HepG2 (cell line): Measurements from ENCODE around the gene ACP5. TPM values are rescaled to one million over a fixed set of nuclear protein-coding genes. Genes with fewer than 3 reads are reported as not detected.

Experiments
- ATF7 ChIP-seq, 2 experiments: fragments of 450-650 bp in 1 of 2; sonication (generic) in 1 of 2; formaldehyde crosslinking in 1 of 2; IDR thresholded peaks; 2 replicates each; pipeline versions ENCODE4 v1.4.0 to v1.6.1; 2016 to 2020; ENCODE audit warnings: antibody characterized with exemption in 1 of 2, mild to moderate bottlenecking in 1 of 2, missing genetic modification reagents in 1 of 2
- CBX1 ChIP-seq: IDR thresholded peaks from one replicate; pipeline ENCODE4 v1.6.1; 2016; ENCODE audit warnings: antibody characterized with exemption, low read depth
- MAFF ChIP-seq: IDR thresholded peaks from 2 replicates; pipeline ENCODE4 v1.6.1; 2011; ENCODE audit warnings: low read depth, low read length, improper control_type of control experiment
- MED8 ChIP-seq: sonication (generic); formaldehyde crosslinking; IDR thresholded peaks from 2 replicates; pipeline ENCODE4 v1.8.1; 2023; ENCODE audit warnings: mild to moderate bottlenecking, missing genetic modification reagents; ENCODE audit not compliant: insufficient replicate concordance
- NBN ChIP-seq: fragments of 450-650 bp; conservative IDR thresholded peaks from 2 replicates; pipeline ENCODE4 v1.6.1; 2017
- NR2F1 ChIP-seq, 2 experiments: fragments of 450-650 bp in 1 of 2; formaldehyde crosslinking in 1 of 2; IDR thresholded peaks; 2 replicates each; pipeline versions ENCODE4 v1.5.0 to v1.6.1; 2016 to 2020; ENCODE audit warnings: mild to moderate bottlenecking in 1 of 2, missing compliant biosample characterization in 1 of 2, missing genetic modification reagents in 1 of 2, moderate library complexity in 1 of 2
- RFX5 ChIP-seq: IDR thresholded peaks from 2 replicates; pipeline ENCODE4 v1.6.1; 2011; ENCODE audit warnings: low read depth, low read length, improper control_type of control experiment
- TARDBP ChIP-seq: sonication (generic); formaldehyde crosslinking; IDR thresholded peaks from 2 replicates; pipeline ENCODE4 v1.8.0; 2022; ENCODE audit warnings: mild to moderate bottlenecking, missing genetic modification reagents
- TBP ChIP-seq: sonication (generic); formaldehyde crosslinking; IDR thresholded peaks from 2 replicates; pipeline ENCODE4 v1.5.0; 2020; ENCODE audit warnings: missing genetic modification reagents
- YEATS2 ChIP-seq: sonication (generic); formaldehyde crosslinking; IDR thresholded peaks from 2 replicates; pipeline ENCODE4 v1.4.0; 2020; ENCODE audit warnings: missing genetic modification reagents, borderline replicate concordance
- ZNF143 ChIP-seq: sonication (generic); formaldehyde crosslinking; IDR thresholded peaks from 2 replicates; pipeline ENCODE4 v1.4.0; 2020; ENCODE audit warnings: missing genetic modification reagents
- ZNF563 ChIP-seq: sonication (generic); formaldehyde crosslinking; IDR thresholded peaks from 2 replicates; pipeline ENCODE4 v1.8.0; 2022; ENCODE audit warnings: mild to moderate bottlenecking, moderate library complexity, missing genetic modification reagents
- ZNF75D ChIP-seq: sonication (generic); formaldehyde crosslinking; IDR thresholded peaks from 2 replicates; pipeline ENCODE4 v1.8.1; 2023; ENCODE audit warnings: missing genetic modification reagents, mild to moderate bottlenecking, borderline replicate concordance
- polyA plus RNA-seq, 8 experiments: library from polyadenylated mRNA; depleted of rRNA in 3 of 8; stranded (reverse) in 7 of 8; unstranded in 1 of 8; fragments of >200 nt; fragmentation: Illumina TruSeq in 4 of 8; extraction: Trizol in 4 of 8; gene quantifications; 2 replicates each; pipeline versions ENCODE4 v1.2.1 to v1.2.3, GENCODE V29; 2011 to 2016; ENCODE audit warnings: low read depth in 4 of 8, missing spikeins in 1 of 8, mixed read lengths in 1 of 8; ENCODE audit not compliant: insufficient read depth in 1 of 8
- total RNA-seq, 5 experiments: library from RNA; depleted of rRNA; stranded (reverse); fragments of >200 nt; fragmentation: Illumina TruSeq; extraction: Trizol; gene quantifications; 2 replicates each; pipeline ENCODE4 v1.2.3, GENCODE V29; 2016; ENCODE audit warnings: low read depth in 1 of 5
- TF ChIP-seq, protein P1 (sequence below): sonication (generic); formaldehyde crosslinking; IDR thresholded peaks from 2 replicates; pipeline ENCODE4 v1.5.0; 2020; ENCODE audit warnings: missing genetic modification reagents
- TF ChIP-seq, protein P2 (sequence below): sonication (generic); formaldehyde crosslinking; IDR thresholded peaks from 2 replicates; pipeline ENCODE4 v1.5.0; 2020; ENCODE audit warnings: mild to moderate bottlenecking, missing genetic modification reagents, borderline replicate concordance
- TF ChIP-seq, protein P3 (sequence below): sonication (generic); formaldehyde crosslinking; IDR thresholded peaks from 2 replicates; pipeline ENCODE4 v1.9.0; 2021; ENCODE audit warnings: missing genetic modification reagents, borderline replicate concordance
- TF ChIP-seq, protein P4 (sequence below): fragments of 450-650 bp; IDR thresholded peaks from 2 replicates; pipeline ENCODE4 v1.6.1; 2016
- TF ChIP-seq, protein P5 (sequence below): sonication (generic); formaldehyde crosslinking; IDR thresholded peaks from 2 replicates; pipeline ENCODE4 v1.8.1; 2022; ENCODE audit warnings: mild to moderate bottlenecking, missing genetic modification reagents

Gene ACP5
- total and polyA plus RNA-seq, 2 of the 13 experiments (the other 11 are each of a cell fraction or from before 2014, with no cell fraction given) = 1.3 to 6.7 TPM

DNA sequence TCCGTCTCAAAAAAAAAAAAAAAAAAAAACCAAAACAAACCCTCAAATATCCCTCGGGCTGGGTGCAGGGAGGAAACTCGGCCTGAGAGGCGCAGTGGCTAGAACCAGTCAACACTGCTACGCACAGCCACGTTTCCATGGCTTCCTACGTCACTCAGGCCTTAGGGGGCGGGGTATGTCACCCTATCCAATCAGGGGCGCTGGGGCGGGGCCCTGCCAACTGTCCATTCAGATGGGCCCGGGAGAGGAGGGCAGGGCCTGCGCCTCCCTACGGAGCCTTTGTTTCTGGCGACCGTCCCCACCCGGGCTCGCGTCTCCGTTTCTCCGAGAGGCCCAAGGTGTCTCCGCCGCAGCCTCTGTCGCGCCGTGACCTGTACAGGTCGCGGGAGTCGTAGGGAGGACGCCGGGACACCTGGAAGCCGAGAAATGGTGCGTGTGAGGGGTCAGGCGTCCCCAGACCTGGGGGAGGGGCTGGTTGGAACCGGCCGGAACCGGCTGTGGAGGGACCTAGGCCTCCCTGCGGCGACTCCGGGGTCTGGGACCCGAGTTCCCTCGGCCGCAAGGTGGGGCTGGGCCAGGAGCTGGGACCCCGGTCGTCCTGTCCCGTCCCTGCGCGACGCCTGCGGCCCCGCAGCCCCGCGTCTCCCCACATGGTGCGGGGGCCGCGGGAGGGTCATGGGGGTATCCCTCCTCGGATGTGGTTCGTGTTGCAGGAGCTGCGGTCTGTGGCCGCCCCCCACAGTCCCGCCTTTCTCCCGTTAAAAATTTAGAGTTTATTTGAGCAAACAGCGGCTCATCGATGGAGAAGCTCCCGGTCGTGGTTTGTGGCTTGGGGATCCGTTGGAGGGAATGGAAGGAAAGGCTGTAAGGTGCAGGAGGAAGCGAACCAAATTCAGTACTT, 20.0 kb upstream of the ACP5 start, which contains the start of gene ZNF627 (continued):
- TF ChIP-seq, protein P1, sequence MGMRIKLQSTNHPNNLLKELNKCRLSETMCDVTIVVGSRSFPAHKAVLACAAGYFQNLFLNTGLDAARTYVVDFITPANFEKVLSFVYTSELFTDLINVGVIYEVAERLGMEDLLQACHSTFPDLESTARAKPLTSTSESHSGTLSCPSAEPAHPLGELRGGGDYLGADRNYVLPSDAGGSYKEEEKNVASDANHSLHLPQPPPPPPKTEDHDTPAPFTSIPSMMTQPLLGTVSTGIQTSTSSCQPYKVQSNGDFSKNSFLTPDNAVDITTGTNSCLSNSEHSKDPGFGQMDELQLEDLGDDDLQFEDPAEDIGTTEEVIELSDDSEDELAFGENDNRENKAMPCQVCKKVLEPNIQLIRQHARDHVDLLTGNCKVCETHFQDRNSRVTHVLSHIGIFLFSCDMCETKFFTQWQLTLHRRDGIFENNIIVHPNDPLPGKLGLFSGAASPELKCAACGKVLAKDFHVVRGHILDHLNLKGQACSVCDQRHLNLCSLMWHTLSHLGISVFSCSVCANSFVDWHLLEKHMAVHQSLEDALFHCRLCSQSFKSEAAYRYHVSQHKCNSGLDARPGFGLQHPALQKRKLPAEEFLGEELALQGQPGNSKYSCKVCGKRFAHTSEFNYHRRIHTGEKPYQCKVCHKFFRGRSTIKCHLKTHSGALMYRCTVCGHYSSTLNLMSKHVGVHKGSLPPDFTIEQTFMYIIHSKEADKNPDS (CRISPR knock-in tag) = no peak
- TF ChIP-seq, protein P2, sequence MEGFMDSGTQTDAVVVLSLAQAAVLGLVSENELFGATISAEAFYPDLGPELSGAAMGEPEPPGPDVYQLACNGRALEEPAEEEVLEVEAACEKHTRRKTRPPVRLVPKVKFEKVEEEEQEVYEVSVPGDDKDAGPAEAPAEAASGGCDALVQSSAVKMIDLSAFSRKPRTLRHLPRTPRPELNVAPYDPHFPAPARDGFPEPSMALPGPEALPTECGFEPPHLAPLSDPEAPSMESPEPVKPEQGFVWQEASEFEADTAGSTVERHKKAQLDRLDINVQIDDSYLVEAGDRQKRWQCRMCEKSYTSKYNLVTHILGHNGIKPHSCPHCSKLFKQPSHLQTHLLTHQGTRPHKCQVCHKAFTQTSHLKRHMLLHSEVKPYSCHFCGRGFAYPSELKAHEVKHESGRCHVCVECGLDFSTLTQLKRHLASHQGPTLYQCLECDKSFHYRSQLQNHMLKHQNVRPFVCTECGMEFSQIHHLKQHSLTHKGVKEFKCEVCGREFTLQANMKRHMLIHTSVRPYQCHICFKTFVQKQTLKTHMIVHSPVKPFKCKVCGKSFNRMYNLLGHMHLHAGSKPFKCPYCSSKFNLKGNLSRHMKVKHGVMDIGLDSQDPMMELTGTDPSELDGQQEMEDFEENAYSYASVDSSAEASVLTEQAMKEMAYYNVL = peak; percentile 76; the same call in 1 of the 2 replicates
- TF ChIP-seq, protein P3, sequence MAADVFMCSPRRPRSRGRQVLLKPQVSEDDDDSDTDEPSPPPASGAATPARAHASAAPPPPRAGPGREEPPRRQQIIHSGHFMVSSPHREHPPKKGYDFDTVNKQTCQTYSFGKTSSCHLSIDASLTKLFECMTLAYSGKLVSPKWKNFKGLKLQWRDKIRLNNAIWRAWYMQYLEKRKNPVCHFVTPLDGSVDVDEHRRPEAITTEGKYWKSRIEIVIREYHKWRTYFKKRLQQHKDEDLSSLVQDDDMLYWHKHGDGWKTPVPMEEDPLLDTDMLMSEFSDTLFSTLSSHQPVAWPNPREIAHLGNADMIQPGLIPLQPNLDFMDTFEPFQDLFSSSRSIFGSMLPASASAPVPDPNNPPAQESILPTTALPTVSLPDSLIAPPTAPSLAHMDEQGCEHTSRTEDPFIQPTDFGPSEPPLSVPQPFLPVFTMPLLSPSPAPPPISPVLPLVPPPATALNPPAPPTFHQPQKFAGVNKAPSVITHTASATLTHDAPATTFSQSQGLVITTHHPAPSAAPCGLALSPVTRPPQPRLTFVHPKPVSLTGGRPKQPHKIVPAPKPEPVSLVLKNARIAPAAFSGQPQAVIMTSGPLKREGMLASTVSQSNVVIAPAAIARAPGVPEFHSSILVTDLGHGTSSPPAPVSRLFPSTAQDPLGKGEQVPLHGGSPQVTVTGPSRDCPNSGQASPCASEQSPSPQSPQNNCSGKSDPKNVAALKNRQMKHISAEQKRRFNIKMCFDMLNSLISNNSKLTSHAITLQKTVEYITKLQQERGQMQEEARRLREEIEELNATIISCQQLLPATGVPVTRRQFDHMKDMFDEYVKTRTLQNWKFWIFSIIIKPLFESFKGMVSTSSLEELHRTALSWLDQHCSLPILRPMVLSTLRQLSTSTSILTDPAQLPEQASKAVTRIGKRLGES = no peak
- peak; percentile 74 for TF ChIP-seq MED8 (CRISPR knock-in tag)
- TF ChIP-seq RFX5 = peak; percentile 66
- TF ChIP-seq ZNF75D (CRISPR knock-in tag) = no peak
- peak; percentile 92 for TF ChIP-seq ZNF563 (CRISPR knock-in tag)
- no peak for TF ChIP-seq MAFF
- no peak for TF ChIP-seq CBX1
- TF ChIP-seq TARDBP = no peak; the same call in 1 of the 2 replicates
- TF ChIP-seq, protein P4, sequence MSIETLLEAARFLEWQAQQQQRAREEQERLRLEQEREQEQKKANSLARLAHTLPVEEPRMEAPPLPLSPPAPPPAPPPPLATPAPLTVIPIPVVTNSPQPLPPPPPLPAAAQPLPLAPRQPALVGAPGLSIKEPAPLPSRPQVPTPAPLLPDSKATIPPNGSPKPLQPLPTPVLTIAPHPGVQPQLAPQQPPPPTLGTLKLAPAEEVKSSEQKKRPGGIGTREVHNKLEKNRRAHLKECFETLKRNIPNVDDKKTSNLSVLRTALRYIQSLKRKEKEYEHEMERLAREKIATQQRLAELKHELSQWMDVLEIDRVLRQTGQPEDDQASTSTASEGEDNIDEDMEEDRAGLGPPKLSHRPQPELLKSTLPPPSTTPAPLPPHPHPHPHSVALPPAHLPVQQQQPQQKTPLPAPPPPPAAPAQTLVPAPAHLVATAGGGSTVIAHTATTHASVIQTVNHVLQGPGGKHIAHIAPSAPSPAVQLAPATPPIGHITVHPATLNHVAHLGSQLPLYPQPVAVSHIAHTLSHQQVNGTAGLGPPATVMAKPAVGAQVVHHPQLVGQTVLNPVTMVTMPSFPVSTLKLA = 0 out of 2 replicates have a peak, but pooled peaks have one; percentile 25
- TF ChIP-seq NR2F1 (CRISPR knock-in tag; IDR thresholded peaks at IDR 0.05) = no peak
- TF ChIP-seq YEATS2 (CRISPR knock-in tag) = peak; percentile 59; the same call in 1 of the 2 replicates
- no peak for TF ChIP-seq NBN
- TF ChIP-seq, protein P5, sequence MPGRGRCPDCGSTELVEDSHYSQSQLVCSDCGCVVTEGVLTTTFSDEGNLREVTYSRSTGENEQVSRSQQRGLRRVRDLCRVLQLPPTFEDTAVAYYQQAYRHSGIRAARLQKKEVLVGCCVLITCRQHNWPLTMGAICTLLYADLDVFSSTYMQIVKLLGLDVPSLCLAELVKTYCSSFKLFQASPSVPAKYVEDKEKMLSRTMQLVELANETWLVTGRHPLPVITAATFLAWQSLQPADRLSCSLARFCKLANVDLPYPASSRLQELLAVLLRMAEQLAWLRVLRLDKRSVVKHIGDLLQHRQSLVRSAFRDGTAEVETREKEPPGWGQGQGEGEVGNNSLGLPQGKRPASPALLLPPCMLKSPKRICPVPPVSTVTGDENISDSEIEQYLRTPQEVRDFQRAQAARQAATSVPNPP = no peak
- TF ChIP-seq ATF7 (IDR thresholded peaks at IDR 0.05) = no peak
- TF ChIP-seq ATF7 (CRISPR knock-in tag; IDR thresholded peaks at IDR 0.05) = peak; percentile 57; the same call in 1 of the 2 replicates
- no peak for TF ChIP-seq TBP
- TF ChIP-seq ZNF143 (CRISPR knock-in tag) = peak; percentile 40; the same call in 1 of the 2 replicates
